Epidermal melanocyte (primary cell): ENCODE measurements around the gene PLCE1.
"Not testable (repeated sequence)": the region's sequence is repeated elsewhere in the genome, so short reads cannot be mapped to it uniquely, and the experiment has no call there.

Source experiments
- DNase-seq: peaks from one replicate; pipeline ENCODE4 v3.0.0; 2011; ENCODE audit warnings: low spot score; ENCODE audit not compliant: insufficient read length

PLCE1 gene

DNA sequence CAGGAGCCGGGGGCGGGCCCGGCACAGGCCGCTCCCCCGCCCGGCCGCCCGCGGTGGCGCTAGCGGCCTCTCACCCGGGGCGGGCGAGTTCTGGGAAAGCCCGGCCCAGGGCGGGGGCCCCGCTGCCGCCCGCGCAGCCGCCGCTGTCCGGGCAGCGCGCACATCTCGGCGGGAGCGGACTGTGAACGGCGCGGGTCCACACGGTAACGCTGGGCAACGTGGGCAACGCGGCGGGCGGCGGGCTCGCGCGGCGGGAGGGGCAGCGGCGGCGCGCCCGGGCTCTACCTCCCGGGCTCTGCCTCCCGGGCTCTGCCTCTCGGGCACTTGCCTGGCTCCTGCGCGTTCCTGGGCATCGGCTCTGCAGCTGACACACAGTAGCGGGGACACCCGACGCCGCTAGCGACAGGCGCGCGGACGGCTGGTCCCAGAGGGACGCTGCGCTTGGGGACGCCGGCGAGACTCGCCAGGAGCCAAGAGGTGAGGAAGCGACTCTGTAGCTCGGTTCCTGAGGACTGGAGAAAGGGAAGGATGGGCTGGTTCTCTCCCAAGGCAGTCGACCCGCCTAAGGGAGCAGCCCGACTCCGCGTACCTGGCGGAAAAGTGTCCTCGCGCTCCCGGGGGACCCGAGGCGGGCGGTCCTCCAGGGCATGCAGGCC, at the start of gene PLCE1:
Gene PLCE1, plus strand, starts transcription at position 150 of the 656 bp plus-strand sequence. CDS start 37,116 bp downstream, outside the sequence.
- no peak for DNase-seq

DNA sequence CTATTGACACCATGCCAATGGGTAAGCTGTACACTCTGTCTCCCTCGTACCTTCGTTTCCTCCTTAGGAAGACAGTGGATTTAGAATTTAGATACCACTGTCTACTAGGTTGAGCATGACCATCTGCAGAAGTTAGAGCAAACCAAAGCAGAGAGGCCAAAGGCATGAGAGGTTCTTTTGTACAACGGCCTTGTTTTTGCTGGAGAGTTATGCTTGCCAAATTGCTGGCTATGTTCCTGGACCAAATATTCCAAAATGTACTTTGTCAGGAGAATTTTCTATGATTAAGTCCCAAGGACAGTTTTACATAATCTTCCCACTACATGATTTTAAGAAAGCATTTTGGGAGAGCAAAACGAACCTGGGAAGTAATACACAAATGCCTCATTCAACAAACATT, 47.9 kb upstream of the PLCE1 start:
- no peak for DNase-seq

DNA sequence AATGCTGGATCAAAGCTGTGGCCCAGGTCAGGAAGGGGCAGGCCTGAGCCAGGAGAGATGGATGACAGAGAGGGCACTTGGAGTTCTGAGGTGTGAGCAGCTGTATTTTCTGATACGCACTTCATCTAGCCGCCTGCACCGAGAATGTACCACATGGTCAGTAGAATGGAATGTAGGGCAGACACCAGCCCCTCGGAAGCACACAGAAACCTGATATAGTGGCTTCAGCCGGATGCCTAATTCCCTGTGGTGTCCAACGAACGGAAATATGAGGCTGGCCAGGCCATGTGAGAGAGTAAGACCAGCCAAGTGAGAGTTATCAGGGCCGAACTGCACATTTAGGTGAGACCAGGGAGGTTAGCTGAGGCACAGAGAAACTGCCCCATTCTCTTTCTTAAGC, 46.7 kb upstream of the PLCE1 start:
- DNase-seq: no peak

DNA sequence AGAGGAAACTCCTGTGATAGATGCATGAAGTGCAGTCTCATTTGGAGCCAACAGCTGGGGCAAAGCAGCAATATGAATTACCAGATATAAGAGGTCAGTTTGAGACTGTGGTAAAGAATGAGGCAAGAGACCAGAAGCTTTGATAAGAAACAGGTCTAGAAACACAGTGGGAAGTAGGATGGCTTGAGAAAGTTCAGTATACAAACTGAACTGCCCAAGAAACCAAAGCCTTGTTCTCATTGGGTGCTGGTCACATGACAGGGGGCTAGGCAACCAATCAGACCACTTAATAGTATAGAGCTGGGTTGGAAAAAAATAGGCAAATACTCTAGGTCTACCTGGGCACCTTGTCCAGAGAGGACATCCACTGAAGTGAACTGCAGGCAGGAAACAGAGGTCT, 46.2 kb upstream of the PLCE1 start:
- DNase-seq: no peak

DNA sequence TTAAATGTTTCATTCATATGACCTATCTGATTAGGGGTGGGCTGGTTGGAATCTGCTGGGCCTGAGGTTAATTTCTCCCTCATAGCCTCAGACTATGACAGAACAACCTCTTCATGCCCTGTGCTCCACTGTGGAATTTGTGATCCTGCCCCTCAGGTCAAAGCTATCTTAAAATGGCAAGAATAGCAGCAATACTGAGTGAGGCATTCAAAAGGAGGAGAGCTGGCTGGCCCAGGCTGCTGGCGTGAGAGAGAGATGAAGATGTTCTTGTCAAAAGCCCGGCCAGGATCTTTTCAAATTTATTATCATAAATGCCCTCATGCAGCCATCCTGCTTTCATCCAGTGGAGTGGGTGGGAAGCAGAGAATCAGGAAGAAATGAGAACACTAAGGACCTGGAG, 41.8 kb upstream of the PLCE1 start:
- no peak for DNase-seq

DNA sequence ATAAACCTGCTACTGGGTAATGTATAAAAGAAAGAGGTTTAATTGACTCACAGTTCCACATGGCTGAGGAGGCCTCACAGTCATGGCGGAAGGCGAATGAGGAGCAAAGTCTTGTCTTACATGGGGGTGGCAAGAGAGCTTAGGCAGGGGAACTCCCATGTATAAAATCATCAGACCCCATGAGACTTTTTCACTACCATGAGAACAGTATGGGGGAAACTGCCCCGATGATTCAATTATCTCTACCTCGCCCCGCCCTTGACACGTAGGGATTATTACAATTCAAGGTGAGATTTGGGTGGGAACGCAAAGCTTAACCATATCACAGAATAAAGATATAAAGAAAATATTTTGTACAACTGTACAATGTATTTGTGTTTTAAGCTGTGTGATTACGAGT, 39.4 kb upstream of the PLCE1 start:
- DNase-seq: no peak

DNA sequence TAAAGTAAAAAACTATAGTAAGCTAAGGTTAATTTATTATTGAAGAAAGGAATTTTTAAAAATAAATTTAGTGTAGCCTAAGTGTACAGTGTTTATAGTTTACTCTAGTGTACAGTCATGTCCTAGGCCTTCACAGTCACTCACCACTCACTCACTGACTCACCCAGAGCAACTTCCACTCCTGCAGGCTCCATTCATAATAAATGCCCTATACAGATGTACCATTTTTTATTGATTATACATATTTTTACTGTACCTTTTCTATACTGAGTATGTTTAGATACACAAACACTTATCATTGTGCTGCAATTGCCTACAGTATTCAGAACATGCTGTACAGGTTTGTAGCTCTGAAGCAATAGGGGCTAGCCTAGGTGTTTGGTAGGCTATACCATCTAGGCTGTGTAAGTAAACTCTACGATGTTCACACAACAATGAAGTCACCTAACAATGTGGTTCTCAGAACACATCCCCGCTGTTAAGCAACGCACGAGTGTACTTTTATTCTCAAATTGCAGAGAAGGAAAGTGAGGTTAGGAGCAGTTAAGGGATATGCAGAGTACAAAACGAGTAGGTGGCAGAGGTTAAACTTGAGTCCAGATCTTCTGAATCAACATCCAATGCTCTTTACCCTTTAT, 38.9 kb upstream of the PLCE1 start:
- no peak for DNase-seq

DNA sequence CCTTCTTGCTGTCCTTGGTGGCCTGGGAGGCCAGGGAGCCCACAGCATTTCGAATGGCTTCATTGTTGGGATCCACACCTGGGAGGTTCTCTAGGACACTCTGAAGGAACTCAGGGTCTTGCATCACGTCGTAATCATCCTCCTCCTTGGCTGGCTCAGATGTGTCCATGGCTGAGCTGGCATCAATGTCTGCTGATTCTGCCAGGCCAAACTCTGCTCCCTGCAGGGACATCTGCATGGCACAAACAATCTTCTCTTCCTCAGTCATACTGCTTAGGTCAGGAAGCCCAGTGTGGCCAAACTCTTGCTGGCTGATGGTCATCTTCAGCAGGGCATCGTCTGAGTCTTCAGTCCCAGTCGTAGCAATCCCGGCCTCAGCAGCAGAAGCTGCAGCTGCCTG, 34.9 kb upstream of the PLCE1 start:
- no peak for DNase-seq

DNA sequence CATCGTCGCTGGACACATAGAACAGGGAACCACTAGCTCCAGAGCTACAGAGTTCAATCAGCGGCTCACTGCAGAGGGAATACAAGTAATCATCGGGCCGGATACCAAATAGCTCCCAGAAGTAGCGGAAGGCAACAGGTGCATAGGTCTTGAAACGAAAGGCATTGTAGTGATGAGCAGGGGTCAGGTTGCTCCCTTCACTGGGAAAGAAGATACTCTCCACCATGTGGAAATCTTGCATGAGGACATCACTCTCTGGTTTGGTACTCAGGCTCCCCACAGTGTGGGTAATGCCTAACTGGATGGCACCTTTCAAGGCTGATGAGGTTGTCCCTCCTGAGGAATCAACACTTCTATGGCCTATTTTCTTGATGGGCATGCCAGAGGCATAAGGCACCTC, 32.7 kb upstream of the PLCE1 start:
- DNase-seq: not testable (repeated sequence)

DNA sequence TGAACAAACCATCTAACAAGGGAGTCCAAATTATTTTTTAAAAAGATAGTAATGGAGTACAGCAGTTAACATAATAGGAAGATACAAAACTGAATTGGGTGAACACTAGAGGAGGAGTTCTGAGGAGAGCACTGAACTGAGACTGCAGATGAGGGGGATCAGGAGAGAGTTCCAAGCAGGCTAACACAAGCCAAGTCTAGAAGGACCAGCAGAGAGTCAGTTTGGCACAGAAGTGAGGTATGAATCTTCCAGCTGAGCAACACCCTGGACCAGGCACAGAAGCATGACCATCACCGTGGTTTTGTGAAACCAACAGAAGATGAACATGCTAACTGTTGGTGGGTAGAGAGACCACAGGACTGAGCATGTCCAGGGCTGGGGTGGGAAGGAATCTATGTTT, 30.8 kb upstream of the PLCE1 start:
- no peak for DNase-seq

DNA sequence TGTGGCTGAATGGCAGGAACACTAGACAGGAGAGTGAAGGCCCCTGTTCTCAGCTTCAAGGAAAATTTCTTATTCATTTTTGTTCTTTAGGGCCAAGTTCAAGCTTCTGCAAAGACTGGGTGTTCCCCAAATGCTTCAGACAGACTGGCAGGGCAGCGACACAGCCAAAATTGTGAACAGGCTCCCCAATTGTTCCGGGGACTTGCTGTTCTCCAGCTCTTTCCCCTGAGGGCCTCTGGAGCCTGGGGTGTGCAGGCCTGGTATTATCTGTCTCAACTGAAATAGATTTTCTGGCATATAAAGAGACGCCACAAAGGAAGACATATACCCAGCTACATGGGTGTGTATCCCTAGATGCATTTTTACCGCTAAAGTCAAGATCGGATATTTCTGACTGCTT, 30.3 kb upstream of the PLCE1 start:
- no peak for DNase-seq

DNA sequence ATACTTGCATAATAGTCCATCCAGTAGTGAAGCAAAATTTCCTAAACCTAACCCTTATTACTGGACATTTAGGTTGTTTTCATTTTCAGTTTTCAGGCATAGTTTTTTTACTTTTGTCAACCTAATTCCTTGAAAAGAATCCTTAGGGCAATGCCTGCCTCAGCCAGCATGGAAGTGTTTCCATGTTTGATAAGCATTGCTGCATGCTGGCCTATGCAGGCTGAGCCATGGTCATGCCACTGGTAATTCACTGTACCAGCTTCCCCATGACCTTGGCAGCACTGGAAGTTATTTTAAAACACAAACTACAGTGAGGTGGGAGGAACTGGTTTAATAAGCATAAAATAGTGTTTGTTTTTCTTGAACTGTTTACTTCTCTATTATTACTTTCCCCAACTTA, 27.8 kb upstream of the PLCE1 start:
- no peak for DNase-seq

DNA sequence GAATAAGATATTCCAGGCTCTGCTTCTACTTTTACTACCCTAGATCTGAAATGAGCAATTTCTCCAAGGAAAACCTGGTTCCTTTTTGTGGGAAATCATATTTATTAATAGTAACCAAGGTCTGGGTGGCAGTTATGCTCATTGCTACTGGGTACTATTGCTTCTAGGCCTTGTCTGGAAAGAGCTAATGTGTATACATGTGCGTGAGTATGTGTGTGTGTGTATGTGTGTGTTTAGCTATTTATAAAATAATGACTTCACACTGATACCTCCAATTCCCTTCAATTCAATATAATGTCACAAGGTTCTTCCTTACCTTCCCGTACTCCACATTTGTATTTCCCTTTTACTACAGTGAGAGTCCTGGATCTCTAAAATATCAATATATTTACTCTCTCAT, 26.0 kb upstream of the PLCE1 start:
- DNase-seq: no peak

DNA sequence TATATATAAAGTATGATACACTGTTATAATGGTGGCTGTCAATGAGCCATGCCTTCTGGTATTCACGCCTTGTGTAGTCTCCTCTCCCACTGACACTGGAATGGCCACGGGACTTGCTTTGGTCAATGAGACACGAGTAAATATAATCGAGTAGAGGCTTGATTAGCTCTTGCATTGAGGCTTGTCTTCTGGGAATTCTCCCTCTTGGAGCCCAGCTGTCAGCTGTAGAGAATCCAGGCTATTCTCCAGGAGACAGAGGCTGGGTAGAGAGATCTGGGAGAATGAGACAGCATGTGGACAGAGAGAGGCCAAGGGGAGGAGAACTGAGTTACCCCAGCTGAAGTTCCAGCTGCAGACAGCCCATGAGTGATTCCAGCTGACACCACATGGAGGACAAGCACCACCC, 25.2 kb upstream of the PLCE1 start:
- DNase-seq: no peak

DNA sequence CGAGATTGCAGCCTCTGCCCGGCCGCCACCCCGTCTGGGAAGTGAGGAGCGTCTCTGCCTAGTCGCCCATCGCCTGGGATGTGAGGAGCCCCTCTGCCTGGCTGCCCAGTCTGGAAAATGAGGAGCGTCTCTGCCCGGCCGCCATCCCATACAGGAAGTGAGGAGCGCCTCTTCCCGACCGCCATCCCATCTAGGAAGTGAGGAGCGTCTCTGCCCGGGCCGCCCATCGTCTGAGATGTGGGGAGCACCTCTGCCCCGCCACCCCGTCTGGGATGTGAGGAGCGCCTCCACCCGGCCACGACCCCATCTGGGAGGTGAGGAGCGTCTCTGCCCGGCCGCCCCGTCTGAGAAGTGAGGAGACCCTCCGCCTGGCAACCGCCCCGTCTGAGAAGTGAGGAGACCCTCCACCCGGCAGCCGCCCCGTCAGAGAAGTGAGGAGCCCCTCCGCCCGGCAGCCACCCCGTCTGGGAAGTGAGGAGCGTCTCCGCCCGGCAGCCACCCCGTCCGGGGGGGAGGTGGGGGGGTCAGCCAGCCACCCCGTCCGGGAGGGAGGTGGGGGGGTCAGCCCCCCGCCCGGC, 23.2 kb upstream of the PLCE1 start:
- not testable (repeated sequence) for DNase-seq

DNA sequence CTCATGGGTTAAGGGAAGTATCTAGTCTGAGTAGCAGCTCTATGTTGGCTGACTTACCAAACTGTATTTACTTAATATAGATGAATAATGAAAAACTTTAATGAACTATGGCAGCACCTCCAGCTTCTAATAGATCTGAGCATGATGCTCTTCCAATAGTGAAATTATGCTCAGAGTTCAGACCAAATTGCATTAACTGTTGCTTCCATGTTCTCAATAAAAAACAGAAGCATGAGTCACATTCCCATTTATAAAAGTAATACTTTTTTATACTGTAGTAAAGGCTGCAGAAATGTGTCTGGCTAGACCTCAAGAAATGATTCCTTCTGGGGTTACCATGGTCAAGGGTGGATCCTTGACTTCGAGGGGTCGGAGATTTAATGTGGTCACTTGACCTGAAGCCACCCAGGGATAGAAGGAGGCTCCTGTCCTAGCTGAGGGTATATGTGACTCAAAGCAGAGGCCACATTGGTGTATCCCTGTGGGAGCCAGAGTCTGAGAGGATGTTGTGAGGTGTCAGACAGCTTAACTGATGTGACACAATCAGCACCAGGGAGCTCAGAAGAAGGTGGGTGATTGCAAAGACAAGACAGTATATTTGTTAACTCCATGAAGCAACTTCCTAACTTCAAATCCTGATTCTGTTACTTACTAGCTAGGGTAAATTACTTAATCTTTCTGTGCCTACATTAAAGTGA, 19.8 kb upstream of the PLCE1 start:
- no peak for DNase-seq

DNA sequence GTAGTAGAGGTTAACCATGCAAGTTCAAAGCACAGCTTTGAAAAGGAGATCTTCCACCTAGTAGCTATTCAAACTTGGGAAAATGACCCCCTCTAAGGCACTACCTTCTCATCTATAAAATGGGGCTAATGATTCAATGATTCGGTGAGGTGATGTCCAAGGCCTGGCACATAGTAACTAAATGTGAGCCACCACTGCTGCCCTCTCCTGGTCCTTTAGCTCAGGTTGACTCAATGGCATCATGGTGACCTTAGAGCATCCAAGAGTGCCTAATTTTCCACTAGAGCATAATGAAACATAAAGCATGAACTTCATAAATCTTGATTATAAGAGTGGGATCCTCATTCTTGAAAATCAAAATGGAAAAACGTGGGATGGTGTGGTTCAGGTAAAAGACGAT, 16.3 kb upstream of the PLCE1 start:
- DNase-seq: no peak

DNA sequence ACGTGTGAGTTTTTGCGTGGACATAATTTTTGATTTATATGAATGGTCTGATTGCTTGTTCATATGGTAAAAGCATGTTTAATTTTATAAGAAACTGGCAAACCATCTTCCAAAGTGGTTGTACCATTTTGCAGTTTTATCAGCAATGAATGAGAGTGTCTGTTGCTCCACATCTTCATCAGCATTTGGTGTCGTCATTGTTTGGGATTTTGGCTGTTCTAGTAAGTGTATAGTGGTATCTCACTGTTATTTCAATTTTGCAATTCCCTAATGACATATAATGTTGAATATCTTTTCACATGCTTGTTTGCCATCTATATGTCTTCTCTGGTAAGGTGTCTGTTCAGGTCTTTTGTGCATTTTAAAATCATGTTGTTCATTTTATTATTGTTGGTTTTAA, 13.2 kb upstream of the PLCE1 start:
- no peak for DNase-seq

DNA sequence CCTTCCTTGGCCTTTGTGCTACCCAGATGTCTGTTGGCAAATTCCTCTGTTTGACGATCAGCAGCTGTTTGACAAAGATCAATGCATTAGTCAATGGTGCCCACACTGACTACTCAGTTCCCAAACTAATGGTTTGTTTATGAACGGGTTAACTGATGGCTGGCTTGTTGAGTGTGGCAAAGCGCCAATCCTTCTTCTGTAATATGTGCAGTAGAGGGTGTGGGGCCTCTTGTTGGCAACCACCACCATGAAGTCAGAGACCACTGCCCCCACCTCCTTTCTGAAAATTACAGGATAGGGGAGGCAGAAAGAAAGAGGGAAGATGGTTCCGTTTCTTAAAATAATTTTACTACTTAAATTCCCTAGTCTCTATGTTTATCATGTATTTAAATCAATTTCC, 2.6 kb upstream of the PLCE1 start:
- no peak for DNase-seq

DNA sequence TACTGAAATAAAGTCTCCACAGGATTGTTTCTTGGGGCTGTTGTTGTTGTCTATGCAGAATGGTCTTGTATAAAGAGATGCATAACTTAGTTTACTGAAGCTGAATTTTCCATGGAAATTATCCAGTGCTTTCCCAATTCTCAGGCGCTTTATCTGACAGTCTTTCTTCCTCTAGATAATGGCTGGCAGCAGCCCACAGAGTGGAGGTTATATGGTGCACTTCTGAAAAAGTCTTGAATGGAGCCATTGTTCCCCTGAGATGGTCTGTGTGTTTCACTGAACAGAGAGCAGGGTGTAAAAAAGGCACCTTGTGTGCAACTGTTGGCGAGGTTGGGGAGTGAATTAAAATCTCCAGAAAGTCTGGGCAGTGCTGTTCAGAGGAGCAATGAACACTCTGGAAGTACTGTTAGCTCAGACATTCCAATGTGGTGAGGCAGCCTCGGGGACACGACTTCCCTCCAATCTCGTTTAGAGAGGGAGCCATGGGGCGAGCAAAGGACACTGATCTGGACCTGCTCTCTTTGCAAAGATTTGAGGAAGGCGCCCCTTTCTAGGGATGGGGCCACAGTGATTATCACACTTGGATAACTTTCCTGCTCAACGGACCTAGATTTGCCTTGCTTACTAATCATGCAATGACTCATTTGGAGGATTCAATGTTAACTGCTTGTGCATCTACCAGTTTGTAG, 2.0 kb upstream of the PLCE1 start:
- DNase-seq: peak; percentile 77

DNA sequence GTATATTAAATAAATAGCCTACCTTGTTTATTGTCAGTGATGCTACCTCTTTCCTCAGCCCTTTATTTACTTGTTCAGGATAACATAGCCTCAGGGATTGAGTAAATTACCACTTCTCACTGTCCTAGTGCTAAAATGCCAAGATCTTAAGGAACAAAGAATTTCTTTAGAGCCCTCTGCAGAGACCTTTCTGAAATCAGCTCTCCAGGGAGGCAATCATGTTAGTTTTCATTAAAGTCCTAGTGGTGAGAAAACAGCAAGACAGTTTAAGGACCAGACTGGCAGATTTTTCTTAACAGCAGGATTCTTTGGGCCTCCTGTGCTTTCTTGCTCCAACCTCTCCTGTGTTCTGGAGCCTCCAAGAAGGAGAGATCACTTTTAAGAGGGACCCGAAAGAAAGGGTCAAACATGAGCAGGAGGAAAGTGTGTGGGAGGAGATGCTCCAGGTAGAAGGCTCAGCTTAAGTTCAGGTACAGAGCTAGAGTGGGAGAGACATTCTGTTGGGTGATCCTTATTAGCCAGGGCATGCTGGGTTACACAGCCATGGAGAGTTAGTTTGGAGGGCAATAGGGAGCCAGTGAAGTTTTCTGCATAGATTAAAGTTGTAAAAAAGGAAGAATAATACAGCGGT, 1.2 kb upstream of the PLCE1 start:
- DNase-seq: no peak

DNA sequence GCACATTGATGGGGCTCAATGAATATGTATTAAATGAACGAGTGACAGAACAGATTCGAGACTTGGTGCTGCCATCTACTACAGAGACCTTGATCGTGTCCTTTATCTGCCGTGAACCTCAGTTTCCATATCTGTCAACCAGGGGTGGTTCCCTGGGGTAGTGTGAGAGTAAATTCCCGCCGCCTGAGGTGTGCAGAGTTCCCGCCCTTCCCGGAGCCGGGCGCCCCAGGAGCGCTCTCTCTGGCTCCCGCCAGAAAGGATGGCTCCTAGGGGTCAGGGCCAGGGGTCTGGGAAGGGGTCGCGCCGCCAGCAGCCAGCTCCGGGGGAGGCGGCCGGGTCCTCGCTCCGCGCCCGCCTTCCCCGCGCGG, 333 bp upstream of the PLCE1 start:
- DNase-seq: no peak
